Cardiac fibroblast (primary cell): ENCODE results near the gene NFAT5.

Source experiments
- DNase-seq, 2 donors: peaks; one replicate each; pipeline versions ENCODE4 v3.0.0 to v3.0.0-alpha.2; 2010; ENCODE audit warnings: low read depth in 2 of 2
- H3K4me3 ChIP-seq, 2 donors: replicated peaks in 1 of 2; 1 replicate in 1 of 2; 2 replicates in 1 of 2; pipeline ENCODE4 v1.5.1; 2011; ENCODE audit warnings: low read depth in 2 of 2, low read length in 2 of 2, mild to moderate bottlenecking in 2 of 2, moderate library complexity in 1 of 2
- TF ChIP-seq, protein P1 (sequence below): IDR thresholded peaks from one replicate; pipeline ENCODE4 v1.5.1; 2011; ENCODE audit warnings: low read depth, mild to moderate bottlenecking, low read length, inconsistent platforms

Gene NFAT5

DNA sequence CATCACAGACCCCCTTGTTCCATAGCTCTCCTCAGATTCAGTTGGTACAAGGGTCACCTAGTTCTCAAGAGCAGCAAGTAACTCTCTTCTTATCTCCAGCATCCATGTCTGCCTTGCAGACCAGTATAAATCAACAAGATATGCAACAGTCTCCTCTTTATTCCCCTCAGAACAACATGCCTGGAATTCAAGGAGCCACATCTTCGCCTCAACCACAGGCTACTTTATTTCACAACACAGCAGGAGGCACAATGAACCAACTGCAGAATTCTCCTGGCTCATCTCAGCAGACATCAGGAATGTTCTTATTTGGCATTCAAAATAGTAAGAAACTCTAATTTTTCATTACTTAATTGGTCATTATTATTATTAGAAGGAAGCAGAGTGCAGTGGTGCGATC lies 128.2 kb downstream of the NFAT5 start:
- TF ChIP-seq, protein P1, sequence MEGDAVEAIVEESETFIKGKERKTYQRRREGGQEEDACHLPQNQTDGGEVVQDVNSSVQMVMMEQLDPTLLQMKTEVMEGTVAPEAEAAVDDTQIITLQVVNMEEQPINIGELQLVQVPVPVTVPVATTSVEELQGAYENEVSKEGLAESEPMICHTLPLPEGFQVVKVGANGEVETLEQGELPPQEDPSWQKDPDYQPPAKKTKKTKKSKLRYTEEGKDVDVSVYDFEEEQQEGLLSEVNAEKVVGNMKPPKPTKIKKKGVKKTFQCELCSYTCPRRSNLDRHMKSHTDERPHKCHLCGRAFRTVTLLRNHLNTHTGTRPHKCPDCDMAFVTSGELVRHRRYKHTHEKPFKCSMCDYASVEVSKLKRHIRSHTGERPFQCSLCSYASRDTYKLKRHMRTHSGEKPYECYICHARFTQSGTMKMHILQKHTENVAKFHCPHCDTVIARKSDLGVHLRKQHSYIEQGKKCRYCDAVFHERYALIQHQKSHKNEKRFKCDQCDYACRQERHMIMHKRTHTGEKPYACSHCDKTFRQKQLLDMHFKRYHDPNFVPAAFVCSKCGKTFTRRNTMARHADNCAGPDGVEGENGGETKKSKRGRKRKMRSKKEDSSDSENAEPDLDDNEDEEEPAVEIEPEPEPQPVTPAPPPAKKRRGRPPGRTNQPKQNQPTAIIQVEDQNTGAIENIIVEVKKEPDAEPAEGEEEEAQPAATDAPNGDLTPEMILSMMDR, result no peak
- no peak for DNase-seq
- H3K4me3 ChIP-seq, result no peak overlapping the region

DNA sequence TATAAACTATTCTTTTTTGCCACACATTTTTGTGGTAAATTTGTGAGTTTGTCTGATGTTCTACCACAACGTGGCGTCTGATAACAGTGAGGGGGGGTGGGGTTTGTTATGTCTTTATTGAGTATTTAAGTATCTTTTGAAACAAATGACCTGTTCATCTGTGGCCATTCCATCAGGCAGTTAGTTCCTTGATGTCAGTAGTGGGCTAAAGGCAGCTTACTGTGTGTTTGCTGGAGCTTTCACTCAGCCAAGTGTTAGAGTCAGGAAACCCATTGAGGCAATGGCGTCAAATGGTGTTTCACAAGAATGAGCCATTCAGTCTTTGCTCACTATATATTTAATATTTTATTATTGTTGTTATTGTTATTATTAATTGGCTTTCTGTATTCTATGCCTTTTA lies 132.6 kb downstream of the NFAT5 start:
- no peak for DNase-seq
- TF ChIP-seq, protein P1, result no peak

DNA sequence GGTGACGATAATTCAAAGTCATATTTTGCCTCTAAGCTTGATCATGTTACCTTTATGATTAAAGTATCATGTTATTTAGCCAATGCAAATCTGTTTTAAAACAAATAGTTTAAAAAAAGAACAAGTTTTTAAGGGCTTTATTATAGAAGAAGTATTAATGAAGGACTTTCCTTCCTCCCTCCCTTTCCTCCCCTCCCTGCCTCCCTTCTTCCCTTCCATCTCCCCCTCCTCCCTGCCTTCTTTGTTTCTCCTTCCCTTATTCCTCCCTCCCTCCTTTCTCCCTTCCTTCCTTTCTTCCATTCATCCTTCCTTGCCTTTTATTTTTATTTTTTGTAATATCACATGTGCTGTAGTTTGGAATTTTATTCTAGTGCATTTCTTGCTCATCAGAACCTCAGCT lies 134.1 kb downstream of the NFAT5 start:
- TF ChIP-seq, protein P1, result no peak
- no peak overlapping the region for H3K4me3 ChIP-seq
- no peak for DNase-seq

More for the DNA sequence above, 132.6 kb downstream of the NFAT5 start:
- no peak overlapping the region for H3K4me3 ChIP-seq

DNA sequence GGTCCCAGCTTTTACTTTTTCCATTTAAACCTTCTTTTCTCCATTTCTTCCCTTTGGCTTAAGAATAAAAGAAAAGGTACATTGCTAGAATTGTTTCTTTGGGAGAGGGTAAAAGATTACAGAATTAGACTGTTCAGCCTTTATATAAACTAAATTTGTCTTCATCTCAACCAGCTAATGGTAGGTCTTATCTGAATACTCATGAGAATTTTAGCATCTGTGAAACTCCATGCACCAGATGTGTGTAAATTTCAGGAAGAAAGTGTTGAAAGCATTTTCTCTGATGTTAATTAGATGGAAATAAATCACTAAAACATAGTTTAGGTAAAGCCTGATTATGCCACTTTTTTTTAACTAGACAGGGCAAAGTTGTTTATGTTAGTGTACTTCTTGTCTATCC lies 135.7 kb downstream of the NFAT5 start:
- no peak for DNase-seq
- no peak overlapping the region for H3K4me3 ChIP-seq
- TF ChIP-seq, protein P1, result no peak

DNA sequence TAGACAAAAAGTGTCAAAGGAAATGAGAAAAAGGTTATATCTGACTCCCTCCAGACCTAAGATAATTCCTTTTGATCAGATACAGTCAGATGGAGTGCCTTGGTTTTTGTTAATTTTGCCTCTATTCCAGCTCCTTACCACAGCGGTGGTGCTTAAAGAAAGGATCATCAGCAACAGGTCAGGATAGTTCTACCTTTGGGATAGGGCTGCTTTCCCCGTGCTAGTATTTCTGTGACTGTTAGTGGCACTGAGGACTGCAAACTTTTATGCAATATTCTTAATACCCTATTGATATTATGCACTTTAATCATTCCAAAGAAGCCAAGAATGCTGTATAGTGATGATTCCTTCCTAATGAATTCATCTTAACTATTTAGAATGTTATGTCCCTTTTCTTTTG lies 136.1 kb downstream of the NFAT5 start:
- TF ChIP-seq, protein P1, result no peak
- no peak overlapping the region for H3K4me3 ChIP-seq
- no peak for DNase-seq

DNA sequence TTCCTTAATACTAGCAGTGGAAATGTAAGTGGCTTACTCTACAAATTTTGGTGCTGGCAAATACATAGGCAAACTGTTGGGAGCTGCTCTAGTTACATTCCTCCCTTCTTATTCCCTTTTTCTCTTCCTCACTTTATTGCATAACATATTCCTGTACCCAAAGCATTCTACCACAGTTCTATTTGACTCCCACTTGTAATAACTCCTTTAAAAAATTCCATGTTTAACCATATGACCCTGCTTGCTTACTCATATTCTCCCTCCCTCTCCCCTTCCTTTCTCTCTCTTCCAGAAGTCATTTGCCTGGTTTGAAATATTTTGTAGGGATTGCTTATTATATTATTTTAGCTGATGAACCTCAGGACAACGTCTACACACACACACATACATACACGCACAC lies 137.9 kb downstream of the NFAT5 start:
- peak; percentile 44 to 59 for DNase-seq
- H3K4me3 ChIP-seq, result no peak overlapping the region
- TF ChIP-seq, protein P1, result no peak

DNA sequence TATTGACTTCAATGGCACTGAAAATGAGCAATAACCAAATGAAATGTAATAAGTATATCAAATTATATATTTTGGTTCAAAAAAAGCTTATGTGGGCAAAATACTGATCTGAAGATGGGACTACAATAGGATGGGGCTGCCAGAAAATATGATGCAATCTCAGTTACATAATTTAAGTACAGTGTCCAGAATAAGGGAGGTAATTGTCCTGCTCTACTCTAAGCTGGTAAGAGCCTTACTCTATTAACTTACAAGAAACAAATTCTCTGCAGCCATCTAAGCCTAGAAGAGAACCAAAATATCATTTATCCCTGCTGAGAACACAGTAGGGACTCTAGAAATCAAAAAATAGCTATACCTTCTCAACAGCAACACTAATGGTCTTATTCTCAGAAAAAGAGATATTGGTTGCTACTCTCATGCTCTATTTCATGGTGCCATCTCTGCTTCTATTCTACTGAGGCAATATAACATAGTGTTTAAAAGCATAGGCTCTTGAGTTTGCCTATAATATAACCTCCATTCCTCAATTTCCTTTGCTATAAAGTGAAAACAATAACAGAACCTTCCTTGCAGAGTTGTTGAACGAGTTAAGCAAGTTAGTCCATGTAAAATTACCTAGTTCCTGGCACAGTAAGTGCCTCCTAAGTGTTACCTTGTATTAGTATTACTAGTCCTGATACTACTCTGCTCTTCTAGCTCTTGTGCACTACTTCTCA lies 140.6 kb downstream of the NFAT5 start:
- DNase-seq, result peak; percentile 61 to 62
- TF ChIP-seq, protein P1, result no peak
- no peak overlapping the region for H3K4me3 ChIP-seq
